KMS-11 (cell line): ENCODE data around the gene TAF3.

Experiments
- H2AFZ ChIP-seq: fragments of 200-600 bp; sonication (generic); 2 replicates; pipeline ENCODE4 v1.6.1; 2016; ENCODE audit warnings: antibody characterized with exemption, mixed run types, low read depth
- H3K27ac ChIP-seq: fragments of 200-600 bp; sonication (generic); 2 replicates; pipeline ENCODE4 v1.6.1; 2016; ENCODE audit warnings: mild to moderate bottlenecking, mixed run types
- H3K27me3 ChIP-seq: fragments of 200-600 bp; sonication (generic); 2 replicates; pipeline ENCODE4 v1.6.1; 2017; ENCODE audit warnings: mild to moderate bottlenecking, low read depth, mixed run types, moderate library complexity; ENCODE audit not compliant: insufficient read depth
- H3K36me3 ChIP-seq: fragments of 200-600 bp; sonication (generic); 2 replicates; pipeline ENCODE4 v1.6.1; 2017; ENCODE audit warnings: mild to moderate bottlenecking, mixed run types; ENCODE audit not compliant: insufficient read depth
- H3K4me1 ChIP-seq: fragments of 200-600 bp; sonication (generic); 2 replicates; pipeline ENCODE4 v1.6.1; 2016; ENCODE audit warnings: mild to moderate bottlenecking, low read depth, mixed run types; ENCODE audit not compliant: poor library complexity, severe bottlenecking
- H3K4me2 ChIP-seq: fragments of 200-600 bp; sonication (generic); 2 replicates; pipeline ENCODE4 v1.7.0; 2016; ENCODE audit warnings: mild to moderate bottlenecking, mixed run types
- H3K4me3 ChIP-seq: fragments of 200-600 bp; sonication (generic); IDR thresholded peaks from 2 replicates; pipeline ENCODE4 v1.6.1; 2017; ENCODE audit warnings: low read depth, low read length, mixed read lengths; ENCODE audit not compliant: insufficient read depth
- H3K79me2 ChIP-seq: fragments of 200-600 bp; sonication (generic); 2 replicates; pipeline ENCODE4 v1.6.1; 2016; ENCODE audit warnings: low read depth, mixed run types; ENCODE audit not compliant: insufficient read depth
- H3K9ac ChIP-seq: fragments of 200-600 bp; sonication (generic); 2 replicates; pipeline ENCODE4 v1.6.1; 2016; ENCODE audit warnings: mild to moderate bottlenecking, mixed run types
- H4K20me1 ChIP-seq: fragments of 200-600 bp; sonication (generic); 2 replicates; pipeline ENCODE4 v1.6.1; 2016; ENCODE audit warnings: mild to moderate bottlenecking, mixed run types; ENCODE audit not compliant: insufficient read depth
- CTCF ChIP-seq: fragments of 200-600 bp; sonication (generic); conservative IDR thresholded peaks from 2 replicates; pipeline ENCODE4 v1.6.1; 2017; ENCODE audit warnings: low read depth, mild to moderate bottlenecking, antibody characterized with exemption, low read length, moderate library complexity, mixed read lengths

The TAF3 gene

GRCh38 chr10:8047452-8048280 is 229.4 kb downstream of the TAF3 start:
- TF ChIP-seq CTCF = no peak
- no peaks in the 10 kb centered on the region for H3K79me2 ChIP-seq
- no peaks in the 10 kb centered on the region for H3K36me3 ChIP-seq
- no peaks in the 10 kb centered on the region for H4K20me1 ChIP-seq
- no peak overlapping the region for H3K27ac ChIP-seq
- no peaks in the 10 kb centered on the region for H3K4me1 ChIP-seq
- no peak overlapping the region for H3K4me2 ChIP-seq
- H3K4me3 ChIP-seq = no peak overlapping the region
- no peak overlapping the region for H3K9ac ChIP-seq
- H2AFZ ChIP-seq = no peak overlapping the region
- H3K27me3 ChIP-seq = peaks cover 28% of the 10 kb centered on the region; the same call in 1 of the 2 replicates

GRCh38 chr10:8048281-8049008 is 230.1 kb downstream of the TAF3 start:
- H3K27ac ChIP-seq = no peak overlapping the region
- TF ChIP-seq CTCF = no peak
- no peak overlapping the region for H3K4me2 ChIP-seq
- peaks cover 29% of the 10 kb centered on the region; the same call in 1 of the 2 replicates for H3K27me3 ChIP-seq
- no peaks in the 10 kb centered on the region for H4K20me1 ChIP-seq
- no peak overlapping the region for H3K4me3 ChIP-seq
- H3K9ac ChIP-seq = no peak overlapping the region
- no peak overlapping the region for H2AFZ ChIP-seq
- no peaks in the 10 kb centered on the region for H3K79me2 ChIP-seq
- no peaks in the 10 kb centered on the region for H3K4me1 ChIP-seq
- no peaks in the 10 kb centered on the region for H3K36me3 ChIP-seq

GRCh38 chr10:8049045-8049864 is 230.9 kb downstream of the TAF3 start:
- no peaks in the 10 kb centered on the region for H4K20me1 ChIP-seq
- H3K4me1 ChIP-seq = no peaks in the 10 kb centered on the region
- H3K9ac ChIP-seq = no peak overlapping the region
- no peaks in the 10 kb centered on the region for H3K36me3 ChIP-seq
- H3K27ac ChIP-seq = no peak overlapping the region
- TF ChIP-seq CTCF = no peak
- no peaks in the 10 kb centered on the region for H3K79me2 ChIP-seq
- H3K27me3 ChIP-seq = peaks cover 29% of the 10 kb centered on the region; the same call in 1 of the 2 replicates
- no peak overlapping the region for H3K4me3 ChIP-seq
- H2AFZ ChIP-seq = no peak overlapping the region
- H3K4me2 ChIP-seq = no peak overlapping the region

GRCh38 chr10:8049865-8050555 is 231.7 kb downstream of the TAF3 start:
- H3K27me3 ChIP-seq = peaks cover 29% of the 10 kb centered on the region; the same call in 1 of the 2 replicates
- TF ChIP-seq CTCF = no peak
- H3K4me3 ChIP-seq = no peak overlapping the region
- no peak overlapping the region for H2AFZ ChIP-seq
- H4K20me1 ChIP-seq = no peaks in the 10 kb centered on the region
- no peaks in the 10 kb centered on the region for H3K4me1 ChIP-seq
- H3K27ac ChIP-seq = no peak overlapping the region
- H3K9ac ChIP-seq = no peak overlapping the region
- no peak overlapping the region for H3K4me2 ChIP-seq
- no peaks in the 10 kb centered on the region for H3K36me3 ChIP-seq
- H3K79me2 ChIP-seq = no peaks in the 10 kb centered on the region
